AG09319 (cell line): Measurements from ENCODE around the gene MYO18B.

Experiments
- DNase-seq: peaks from one replicate; pipeline ENCODE4 v3.0.0-alpha.2; 2010; ENCODE audit warnings: low read depth; ENCODE audit errors: extremely low read depth
- TF ChIP-seq, protein P1 (sequence below): IDR thresholded peaks from 2 replicates; pipeline ENCODE4 v1.5.1; 2011; ENCODE audit warnings: low read depth, mild to moderate bottlenecking, inconsistent platforms, low read length, moderate library complexity

MYO18B gene

DNA sequence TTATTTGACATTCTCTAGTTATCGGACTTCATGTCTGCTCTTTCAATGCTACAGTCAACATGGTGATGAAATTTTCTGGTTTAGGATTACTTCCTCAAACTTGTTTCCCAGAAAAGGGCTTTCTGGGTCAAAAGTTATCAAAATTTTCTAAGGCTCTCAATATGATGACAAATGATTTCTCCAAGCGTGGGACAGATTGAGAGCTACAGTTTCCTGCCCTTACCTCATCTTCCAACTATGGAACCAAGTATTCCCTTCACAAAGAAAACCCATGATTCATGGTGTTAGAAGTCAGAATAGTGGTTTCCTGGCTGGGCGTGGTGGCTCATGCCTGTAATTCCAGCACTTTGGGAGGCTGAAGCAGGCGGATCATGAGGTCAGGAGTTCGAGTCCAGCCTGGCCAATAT lies 17.8 kb downstream of the MYO18B start:
- TF ChIP-seq, protein P1, sequence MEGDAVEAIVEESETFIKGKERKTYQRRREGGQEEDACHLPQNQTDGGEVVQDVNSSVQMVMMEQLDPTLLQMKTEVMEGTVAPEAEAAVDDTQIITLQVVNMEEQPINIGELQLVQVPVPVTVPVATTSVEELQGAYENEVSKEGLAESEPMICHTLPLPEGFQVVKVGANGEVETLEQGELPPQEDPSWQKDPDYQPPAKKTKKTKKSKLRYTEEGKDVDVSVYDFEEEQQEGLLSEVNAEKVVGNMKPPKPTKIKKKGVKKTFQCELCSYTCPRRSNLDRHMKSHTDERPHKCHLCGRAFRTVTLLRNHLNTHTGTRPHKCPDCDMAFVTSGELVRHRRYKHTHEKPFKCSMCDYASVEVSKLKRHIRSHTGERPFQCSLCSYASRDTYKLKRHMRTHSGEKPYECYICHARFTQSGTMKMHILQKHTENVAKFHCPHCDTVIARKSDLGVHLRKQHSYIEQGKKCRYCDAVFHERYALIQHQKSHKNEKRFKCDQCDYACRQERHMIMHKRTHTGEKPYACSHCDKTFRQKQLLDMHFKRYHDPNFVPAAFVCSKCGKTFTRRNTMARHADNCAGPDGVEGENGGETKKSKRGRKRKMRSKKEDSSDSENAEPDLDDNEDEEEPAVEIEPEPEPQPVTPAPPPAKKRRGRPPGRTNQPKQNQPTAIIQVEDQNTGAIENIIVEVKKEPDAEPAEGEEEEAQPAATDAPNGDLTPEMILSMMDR: no peak
- peak; percentile 70 for DNase-seq

DNA sequence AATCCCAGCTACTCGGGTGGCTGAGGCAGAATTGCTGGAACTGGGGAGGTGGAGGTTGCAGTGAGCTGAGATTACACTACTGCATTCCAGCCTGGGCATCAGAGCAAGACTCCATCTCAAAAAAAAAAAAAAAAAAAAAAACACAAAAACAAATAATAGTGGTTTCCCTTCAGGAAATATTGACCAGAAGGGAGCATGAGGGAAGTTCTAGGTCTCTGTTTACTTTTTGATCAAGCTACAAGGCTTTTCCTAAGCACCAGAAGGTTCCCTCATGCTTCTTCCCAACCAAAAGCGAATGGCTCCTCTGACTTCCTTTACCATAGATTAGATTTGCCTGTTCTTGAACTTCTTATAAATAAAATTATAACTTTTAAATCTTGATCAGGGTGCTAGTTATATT lies 18.3 kb downstream of the MYO18B start:
- TF ChIP-seq, protein P1: no peak
- DNase-seq: no peak

DNA sequence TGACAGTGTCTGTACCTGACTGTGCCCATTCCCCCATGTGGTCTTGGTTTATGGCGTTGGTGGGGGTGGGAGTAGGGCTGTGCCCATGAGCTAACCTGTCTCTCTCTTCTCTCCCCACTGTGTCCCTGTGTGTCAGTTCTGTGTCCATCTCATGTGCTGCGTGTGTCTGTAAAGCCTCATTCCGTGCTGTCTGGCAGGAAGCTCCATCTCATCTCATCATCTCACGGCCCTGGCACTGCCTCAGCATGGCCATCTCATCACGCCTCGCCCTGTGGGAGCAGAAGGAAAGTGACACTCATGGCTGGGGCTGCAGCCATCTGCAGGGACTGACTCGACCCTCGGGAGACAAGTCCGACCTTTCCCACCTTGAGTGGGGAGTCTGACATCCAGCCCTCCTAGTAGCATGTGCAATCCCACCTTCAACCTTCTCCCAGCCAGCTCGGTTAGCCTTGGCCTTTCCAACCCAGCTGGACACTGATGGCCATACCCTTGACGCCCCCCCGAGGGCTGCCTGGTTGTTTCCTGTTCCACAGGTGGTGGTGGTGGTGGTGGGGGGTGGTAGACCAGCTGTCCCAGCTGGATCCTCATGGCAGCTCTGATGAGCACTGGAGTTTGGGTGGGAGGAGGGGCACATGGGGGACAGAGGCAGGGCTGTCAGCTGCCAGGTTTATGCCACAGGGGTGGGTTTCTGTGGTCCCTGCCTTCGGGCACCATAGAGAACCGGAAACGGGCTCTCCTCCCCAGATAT lies 19.0 kb downstream of the MYO18B start:
- TF ChIP-seq, protein P1: no peak
- no peak for DNase-seq

DNA sequence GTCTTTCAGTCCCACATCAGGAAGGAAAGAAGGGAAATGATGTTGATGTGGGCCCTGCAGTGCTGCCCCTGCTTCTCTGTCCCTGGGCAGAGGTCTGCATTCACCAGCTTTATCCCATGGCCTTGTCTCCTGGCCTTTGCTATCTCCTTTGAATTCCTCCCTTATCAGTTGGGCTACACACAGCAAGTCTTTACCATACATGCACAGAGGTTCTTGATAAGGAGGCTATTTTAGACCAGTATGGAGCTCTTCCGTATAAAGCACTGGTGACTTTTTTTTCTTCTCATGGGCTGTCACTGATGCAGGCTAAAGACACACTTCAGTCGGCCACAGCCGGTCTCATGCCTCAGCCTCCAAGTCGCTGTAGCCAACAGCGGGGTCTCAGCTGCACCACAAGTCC lies 20.2 kb downstream of the MYO18B start:
- DNase-seq: no peak
- TF ChIP-seq, protein P1: no peak

DNA sequence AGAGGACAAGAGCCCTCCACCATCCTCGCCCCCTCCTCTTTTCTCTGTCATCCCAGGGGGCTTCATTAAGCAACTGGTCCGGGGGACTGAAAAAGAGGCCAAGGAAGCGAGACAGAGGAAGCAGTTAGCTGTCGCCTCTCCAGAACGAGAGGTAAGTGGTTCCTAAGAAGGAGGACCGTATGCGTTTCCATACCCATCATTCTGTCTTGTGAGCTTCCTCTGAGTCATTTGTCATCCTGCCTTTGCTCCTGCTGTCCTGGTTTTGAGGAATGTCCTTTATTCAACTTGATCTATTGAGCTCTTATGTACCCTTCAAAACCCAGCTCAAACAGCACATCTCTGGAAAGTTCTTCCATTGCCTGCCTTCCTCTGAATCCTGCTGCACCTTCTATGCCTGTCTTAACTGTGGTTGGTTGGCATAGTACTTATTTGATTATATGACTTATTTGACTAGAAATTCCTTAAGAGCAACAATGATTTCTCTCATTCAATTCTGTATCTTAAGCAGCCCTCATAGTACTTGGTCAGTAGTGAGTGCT lies 21.3 kb downstream of the MYO18B start:
- TF ChIP-seq, protein P1: no peak
- DNase-seq: no peak

DNA sequence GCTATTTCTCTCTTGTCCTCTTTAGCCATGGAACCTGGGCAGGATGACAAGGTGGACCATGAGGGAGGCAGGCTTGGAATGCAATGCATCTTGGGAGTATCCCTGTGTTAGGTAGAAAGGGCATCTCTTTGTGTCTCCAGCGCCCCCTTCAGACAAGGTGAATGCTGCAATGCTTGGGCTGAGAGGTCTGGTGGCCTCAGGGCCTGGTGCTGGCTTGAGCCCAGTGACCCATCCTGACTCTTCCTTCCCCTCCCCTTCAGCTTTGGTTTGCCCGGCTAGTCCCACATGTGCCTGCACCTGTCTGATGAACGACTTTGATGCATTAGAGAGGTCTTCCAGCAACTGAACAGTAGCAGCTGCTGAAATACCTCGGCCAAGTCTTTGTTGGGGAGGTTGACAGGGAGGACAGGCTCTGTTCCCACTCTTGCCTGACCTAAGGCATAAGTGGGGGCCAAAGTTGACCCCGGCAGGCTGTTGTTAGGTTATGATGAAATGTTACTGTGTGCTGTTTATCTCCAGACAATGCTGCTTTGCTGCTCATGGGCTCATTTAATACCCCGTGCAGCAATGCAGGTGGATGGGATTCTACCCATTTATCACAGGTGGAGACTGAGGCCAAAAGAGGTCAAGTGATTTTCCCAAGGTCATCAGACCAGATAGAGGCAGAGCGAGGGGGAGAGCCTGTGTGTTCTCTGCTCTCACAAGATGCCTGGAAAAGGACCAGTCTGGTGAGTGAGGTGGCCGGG lies 22.5 kb downstream of the MYO18B start:
- TF ChIP-seq, protein P1: no peak
- no peak for DNase-seq

DNA sequence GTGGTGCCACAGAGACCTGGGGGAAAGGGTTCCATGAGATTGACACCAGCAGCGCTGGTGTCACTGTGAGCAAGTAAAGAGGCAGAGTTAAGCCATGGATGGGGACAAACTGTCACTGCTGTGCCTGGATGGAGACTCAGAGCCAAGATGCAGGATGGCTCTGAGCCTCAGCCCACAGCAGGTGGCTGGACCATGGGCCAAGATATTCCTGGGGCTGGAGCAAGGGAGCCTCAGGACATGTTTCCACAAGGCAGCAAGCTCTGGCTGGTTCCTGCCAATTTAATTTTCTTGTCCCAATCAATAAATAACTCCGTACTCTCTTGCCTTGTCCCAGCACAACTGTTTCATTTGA lies 23.0 kb downstream of the MYO18B start:
- TF ChIP-seq, protein P1: no peak
- DNase-seq: no peak
